H1 (cell line): Measurements from ENCODE around the gene GTF2F2. TPM values are rescaled to one million over a fixed set of nuclear protein-coding genes. Genes with fewer than 3 reads are reported as not detected.

Experiments used
- CTCF ChIA-PET: fragments of 300-600 bp; sonication (Branson Sonifier 250); formaldehyde crosslinking; loops from one replicate; lab custom pipeline; 2021; ENCODE audit not compliant: partially characterized antibody; lab: Charles Lee
- POLR2A ChIA-PET: fragments of 300-600 bp; sonication (Branson Sonifier 250); formaldehyde crosslinking; loops from one replicate; lab custom pipeline; 2021; ENCODE audit warnings: inconsistent platforms; ENCODE audit not compliant: partially characterized antibody; lab: Charles Lee
- DNase-seq, 2 experiments: peaks; one replicate each; pipeline versions ENCODE4 v3.0.0 to v3.0.0-alpha.2; 2010 to 2022; ENCODE audit warnings: low spot score in 2 of 2, low read depth in 1 of 2, mixed read lengths in 1 of 2
- FAIRE-seq: peaks from 2 replicates; lab custom pipeline; 2011; peaks lifted over from hg19 to GRCh38; lab: Jason Lieb, UNC
- H2AFZ ChIP-seq: 2 replicates; pipeline ENCODE4 v1.8.1; 2012; ENCODE audit warnings: low read length, inconsistent platforms
- H2AK5ac ChIP-seq: 2 replicates; pipeline ENCODE4 v1.6.1; 2013; ENCODE audit warnings: low read depth, low read length
- H2BK120ac ChIP-seq: replicated peaks from 2 replicates; pipeline ENCODE3; 2013; ENCODE audit warnings: low read depth, low read length, inconsistent platforms
- H2BK12ac ChIP-seq: 2 replicates; pipeline ENCODE4 v1.6.1; 2013; ENCODE audit warnings: low read depth, low read length
- H2BK15ac ChIP-seq: 2 replicates; pipeline ENCODE4 v1.6.1; 2013; ENCODE audit warnings: low read length
- H2BK20ac ChIP-seq: 2 replicates; pipeline ENCODE4 v1.6.1; 2013; ENCODE audit warnings: low read length
- H2BK5ac ChIP-seq: 2 replicates; pipeline ENCODE4 v1.6.1; 2013; ENCODE audit warnings: low read depth, low read length
- H3K14ac ChIP-seq: 2 replicates; pipeline ENCODE4 v1.6.1; 2013; ENCODE audit warnings: inconsistent platforms; ENCODE audit not compliant: insufficient read length
- H3K18ac ChIP-seq: 2 replicates; pipeline ENCODE4 v1.6.1; 2013; ENCODE audit warnings: low read length; ENCODE audit errors: extremely low read depth
- H3K23ac ChIP-seq: 2 replicates; pipeline ENCODE4 v1.6.1; 2013; ENCODE audit warnings: inconsistent platforms; ENCODE audit not compliant: insufficient read length
- H3K23me2 ChIP-seq: 2 replicates; pipeline ENCODE4 v1.6.1; 2013; ENCODE audit warnings: low read depth, low read length
- H3K27ac ChIP-seq: 2 replicates; pipeline ENCODE4 v1.6.1; 2011; ENCODE audit warnings: low read depth, low read length, inconsistent platforms
- H3K27me3 ChIP-seq, 4 experiments: replicated peaks in 1 of 4; 1 replicate in 1 of 4; 2 replicates in 3 of 4; pipeline versions ENCODE4 v1.6.1 to v1.8.1; 2011 to 2013; ENCODE audit warnings: low read length in 3 of 4, mild to moderate bottlenecking in 3 of 4, inconsistent platforms in 2 of 4, mixed read lengths in 2 of 4, moderate library complexity in 1 of 4; ENCODE audit not compliant: control insufficient read depth in 3 of 4, insufficient read depth in 3 of 4; ENCODE audit errors: extremely low read depth in 1 of 4
- H3K36me3 ChIP-seq, 4 experiments: 2 replicates each; pipeline versions ENCODE4 v1.6.1 to v1.8.1; 2011 to 2013; ENCODE audit warnings: mild to moderate bottlenecking in 4 of 4, low read length in 3 of 4, moderate library complexity in 2 of 4, control low read depth in 1 of 4, inconsistent platforms in 1 of 4; ENCODE audit not compliant: insufficient read depth in 4 of 4, control insufficient read depth in 2 of 4
- H3K4ac ChIP-seq: replicated peaks from 2 replicates; pipeline ENCODE3; 2013; ENCODE audit warnings: low read length, low read depth, mixed read lengths, inconsistent platforms; ENCODE audit not compliant: insufficient read length
- H3K4me1 ChIP-seq, 4 experiments: replicated peaks in 1 of 4; 1 replicate in 1 of 4; 2 replicates in 3 of 4; pipeline versions ENCODE4 v1.6.1 to v1.8.1; 2011 to 2013; ENCODE audit warnings: low read length in 3 of 4, inconsistent platforms in 2 of 4, mixed read lengths in 1 of 4; ENCODE audit not compliant: insufficient read depth in 4 of 4, control insufficient read depth in 3 of 4
- H3K4me2 ChIP-seq, 2 experiments: 2 replicates each; pipeline versions ENCODE4 v1.6.1 to v1.8.1; 2011 to 2013; ENCODE audit warnings: low read depth in 2 of 2, low read length in 2 of 2, control low read depth in 1 of 2, inconsistent platforms in 1 of 2, mild to moderate bottlenecking in 1 of 2; ENCODE audit not compliant: insufficient read depth in 1 of 2
- H3K4me3 ChIP-seq, 4 experiments: fragments of 200-600, 300-600 bp in 1 of 4; sonication (generic), shearing (Covaris generic), sonication (Bioruptor Twin) in 1 of 4; 2 replicates each; pipeline versions ENCODE4 v1.5.1 to v1.8.1; 2011 to 2016; ENCODE audit warnings: low read length in 4 of 4, low read depth in 3 of 4, control low read depth in 2 of 4, inconsistent platforms in 2 of 4, mild to moderate bottlenecking in 2 of 4, mixed read lengths in 1 of 4, moderate library complexity in 1 of 4; ENCODE audit not compliant: insufficient read depth in 2 of 4; ENCODE audit errors: extremely low read depth in 1 of 4
- H3K56ac ChIP-seq: replicated peaks from 2 replicates; pipeline ENCODE3; 2013; ENCODE audit warnings: low read depth, mild to moderate bottlenecking, mixed read lengths, low read length, inconsistent platforms; ENCODE audit not compliant: insufficient read length
- H3K79me1 ChIP-seq: 2 replicates; pipeline ENCODE4 v1.6.1; 2013; ENCODE audit warnings: low read depth, low read length, control low read depth
- H3K79me2 ChIP-seq, 2 experiments: 2 replicates each; pipeline versions ENCODE4 v1.6.1 to v1.8.1; 2012 to 2013; ENCODE audit warnings: low read length in 2 of 2, mild to moderate bottlenecking in 2 of 2, inconsistent platforms in 1 of 2; ENCODE audit not compliant: insufficient read depth in 2 of 2, control insufficient read depth in 1 of 2
- H3K9ac ChIP-seq, 4 experiments: replicated peaks in 1 of 4; 1 replicate in 1 of 4; 2 replicates in 3 of 4; pipeline versions ENCODE4 v1.6.1 to v1.8.1; 2011 to 2013; ENCODE audit warnings: low read depth in 3 of 4, low read length in 3 of 4, control low read depth in 2 of 4, mild to moderate bottlenecking in 2 of 4, moderate library complexity in 2 of 4, inconsistent platforms in 1 of 4; ENCODE audit errors: extremely low read depth in 1 of 4
- H3K9me3 ChIP-seq, 2 experiments: 2 replicates each; pipeline versions ENCODE4 v1.6.1 to v1.8.1; 2012 to 2013; ENCODE audit warnings: mild to moderate bottlenecking in 2 of 2, moderate library complexity in 2 of 2, control low read depth in 1 of 2, inconsistent platforms in 1 of 2, low read depth in 1 of 2, low read length in 1 of 2, mixed read lengths in 1 of 2; ENCODE audit not compliant: insufficient read depth in 2 of 2
- H4K20me1 ChIP-seq, 2 experiments: replicated peaks in 1 of 2; 2 replicates each; pipeline versions ENCODE3 to v1.8.1; 2011 to 2013; ENCODE audit warnings: inconsistent platforms in 2 of 2, low read length in 2 of 2, mild to moderate bottlenecking in 1 of 2; ENCODE audit not compliant: insufficient read depth in 2 of 2, control insufficient read depth in 1 of 2
- H4K5ac ChIP-seq: 2 replicates; pipeline ENCODE4 v1.6.1; 2013; ENCODE audit warnings: low read length, low read depth, mixed read lengths, inconsistent platforms; ENCODE audit not compliant: insufficient read length
- H4K8ac ChIP-seq: 2 replicates; pipeline ENCODE4 v1.8.0; 2013; ENCODE audit warnings: mild to moderate bottlenecking, moderate library complexity, low read length, inconsistent platforms; ENCODE audit not compliant: insufficient read depth; ENCODE audit errors: extremely low read depth
- H4K91ac ChIP-seq: replicated peaks from 2 replicates; pipeline ENCODE3; 2013; ENCODE audit warnings: low read length, mixed read lengths, inconsistent platforms; ENCODE audit not compliant: insufficient read length
- ASH2L ChIP-seq: fragments of 200-600, 300-600 bp; sonication (generic); IDR thresholded peaks from one replicate; pipeline ENCODE4 v1.7.1; 2017; ENCODE audit warnings: low read length
- CEBPB ChIP-seq: IDR thresholded peaks from 2 replicates; pipeline ENCODE4 v1.6.1; 2012; ENCODE audit warnings: low read depth, low read length
- CREB1 ChIP-seq: IDR thresholded peaks from 2 replicates; pipeline ENCODE4 v1.6.1; 2012; ENCODE audit warnings: inconsistent platforms
- JUND ChIP-seq: IDR thresholded peaks from 2 replicates; pipeline ENCODE4 v1.6.1; 2011; ENCODE audit warnings: mild to moderate bottlenecking, improper control_type of control experiment, low read length
- PHF8 ChIP-seq: fragments of 200-600 bp; sonication (generic); conservative IDR thresholded peaks from 2 replicates; pipeline ENCODE4 v1.7.1; 2012; ENCODE audit warnings: low read depth, mild to moderate bottlenecking, inconsistent platforms, low read length, moderate library complexity
- POLR2A ChIP-seq, 2 experiments: IDR thresholded peaks; 1 replicate in 1 of 2; 2 replicates in 1 of 2; pipeline ENCODE4 v1.6.1; 2011; ENCODE audit warnings: low read depth in 2 of 2, low read length in 2 of 2, mild to moderate bottlenecking in 2 of 2; ENCODE audit errors: control extremely low read depth in 1 of 2
- POU5F1 ChIP-seq: IDR thresholded peaks from 2 replicates; pipeline ENCODE4 v1.6.1; 2011; ENCODE audit warnings: low read depth, mild to moderate bottlenecking, low read length, moderate library complexity
- RBBP5 ChIP-seq: IDR thresholded peaks from 2 replicates; pipeline ENCODE4 v1.7.1; 2012; ENCODE audit warnings: low read depth, mild to moderate bottlenecking, inconsistent platforms, low read length, moderate library complexity, borderline replicate concordance
- SP1 ChIP-seq: IDR thresholded peaks from 2 replicates; pipeline ENCODE4 v1.6.1; 2011; ENCODE audit warnings: low read depth, low read length
- SUZ12 ChIP-seq: fragments of 200-600 bp; sonication (generic); IDR thresholded peaks from 2 replicates; pipeline ENCODE4 v1.6.1; 2012; ENCODE audit warnings: mild to moderate bottlenecking, inconsistent platforms, low read length, moderate library complexity, mixed read lengths
- TEAD4 ChIP-seq: IDR thresholded peaks from 2 replicates; pipeline ENCODE4 v1.6.1; 2012; ENCODE audit warnings: low read depth, low read length, inconsistent platforms, mixed read lengths
- WGBS, 2 experiments: shearing (Covaris generic) in 1 of 2; methylation state at CpG; one replicate each; pipeline versions ENCODE4 v1.1.6 to v1.1.7; 2013 to 2015; ENCODE audit warnings: low lambda C conversion rate in 2 of 2, mixed read lengths in 2 of 2, inconsistent platforms in 1 of 2, low coverage in 1 of 2, missing lambda C conversion rate in 1 of 2; ENCODE audit not compliant: insufficient replicate concordance in 2 of 2, insufficient coverage in 1 of 2, insufficient read length in 1 of 2; ENCODE audit errors: extremely low coverage in 1 of 2, missing lambda C conversion rate in 1 of 2; 5-methylcytosine and 5-hydroxymethylcytosine counted together
- polyA plus RNA-seq, 7 experiments: library from polyadenylated mRNA; depleted of rRNA in 3 of 7; stranded (reverse) in 5 of 7; unstranded in 2 of 7; fragments of >200 nt in 5 of 7; fragments of 200-250 nt in 2 of 7; gene quantifications; 1 replicate in 5 of 7; 2 replicates in 1 of 7; 4 replicates in 1 of 7; pipeline versions ENCODE4 v1.2.1 to v1.2.3, GENCODE V29; 2011 to 2013; ENCODE audit warnings: missing spikeins in 2 of 7, mixed read lengths in 2 of 7
- total RNA-seq: library from RNA; stranded (reverse); fragmentation: NEBNext Ultra II Directional; extraction: Animal tissue kit (Norgen Biotek cat#: 25700); gene quantifications from 2 replicates; pipeline ENCODE4 v1.2.1, GENCODE V29; 2021
- TF ChIP-seq, protein P1 (sequence below): IDR thresholded peaks from 2 replicates; pipeline ENCODE4 v1.6.1; 2011; ENCODE audit warnings: low read length, improper control_type of control experiment

GTF2F2 gene
- total and polyA plus RNA-seq, 2 of the 8 experiments (the other 6 are each of a cell fraction or from before 2014, with no cell fraction given) = 10.8 to 31.1 TPM

DNA sequence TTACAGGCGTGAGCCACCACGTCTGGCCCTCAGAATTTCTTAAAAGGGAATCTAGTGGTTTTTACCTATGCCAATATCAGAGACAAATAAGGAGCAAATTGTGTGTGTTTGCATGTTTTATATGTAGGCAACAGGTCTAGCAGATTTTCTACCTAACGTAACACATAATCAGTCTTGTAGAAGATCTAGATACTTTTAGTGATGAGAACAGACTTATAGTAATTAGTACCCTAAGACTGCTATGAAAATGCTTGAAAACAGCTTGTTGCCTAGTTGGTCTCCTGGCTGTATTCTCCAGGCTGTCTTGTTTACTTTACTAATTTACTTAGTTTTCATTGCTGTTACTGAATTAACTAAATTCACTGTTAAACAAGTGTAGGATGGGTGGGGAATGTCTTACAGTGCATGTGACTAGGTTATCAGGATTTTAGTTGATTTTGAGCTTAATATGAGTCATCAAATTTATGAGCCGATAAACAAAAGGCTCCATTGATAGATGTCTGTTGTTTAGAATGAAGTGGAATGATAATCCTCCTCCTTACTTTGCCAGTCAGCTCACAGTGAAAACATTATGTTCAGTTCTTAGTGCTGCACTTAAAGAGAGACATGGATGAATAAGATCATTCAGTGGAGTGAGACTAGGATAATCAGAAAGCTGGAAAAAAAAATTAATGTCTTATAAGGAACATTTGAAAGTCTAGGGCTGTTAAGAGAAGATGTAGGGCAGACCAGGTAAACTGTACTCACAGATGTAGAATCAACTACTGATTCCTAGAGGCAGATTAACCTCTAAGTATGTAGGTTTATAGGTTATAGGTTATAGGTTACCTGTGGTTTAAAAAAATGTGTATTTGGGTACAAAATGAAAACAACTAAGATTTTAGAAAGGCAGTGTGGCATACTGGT is 22.4 kb downstream of the GTF2F2 start:
- Histone ChIP-seq H3K9me3 (no peaks in the 10 kb centered on the region), H3K4me2 (no peak overlapping the region), H3K79me1 (peaks cover 3% of the 10 kb centered on the region; the same call in 1 of the 2 replicates), H3K4ac (no peak overlapping the region), H4K8ac (no peak overlapping the region), H4K91ac (no peak overlapping the region), H2BK5ac (no peak overlapping the region), H3K56ac (no peak overlapping the region), H3K18ac (no peak overlapping the region), H3K23me2 (no peaks in the 10 kb centered on the region), H3K27ac (no peak overlapping the region), H4K20me1 (peaks cover 0 to 4% of the 10 kb centered on the region in 2 experiments), H3K14ac (no peak overlapping the region), H2AK5ac (no peak overlapping the region), H2BK12ac (no peak overlapping the region), H2BK120ac (no peak overlapping the region), H3K79me2 (peaks cover 0 to 67% of the 10 kb centered on the region in 2 experiments; a peak in 3 of 4 replicates), H3K4me1 (peaks cover 0 to 3% (median 0%) of the 10 kb centered on the region in 4 experiments; a peak in 1 of 7 replicates), H3K23ac (no peak overlapping the region), H3K4me3 (no peak overlapping the region), H2BK20ac (no peak overlapping the region), H2AFZ (no peak overlapping the region), H3K36me3 (peaks cover 0 to 13% (median 5%) of the 10 kb centered on the region in 4 experiments; a peak in 4 of 8 replicates), H2BK15ac (no peak overlapping the region), H3K27me3 (no peaks in the 10 kb centered on the region), H4K5ac (no peak overlapping the region), H3K9ac (no peak overlapping the region)
- ChIA-PET POLR2A (no interaction called here), CTCF (interaction anchor here (0.9 to 1.4 kb wide), 4 partner anchors 9 to 138 kb away, joined by 3 to 4 read pairs (median 4); no protein-coding TSS in a partner anchor)
- 94% methylated on average over 4 of the region's 4 CpGs; no CpG with 5 or more reads in 1 of the 2 experiments for WGBS, 2 experiments
- FAIRE-seq (no peak), DNase-seq (no peak)
- TF ChIP-seq JUND (no peak), TEAD4 (no peak), PHF8 (no peak), SUZ12 (no peak), RBBP5 (no peak), CEBPB (no peak), POU5F1 (no peak), ASH2L (no peak), POLR2A (IDR thresholded peaks at IDR 0.05; ENCODE audit: control extremely low read depth in 1 of 2, low read depth in 2 of 2, low read length in 2 of 2) (no peak), SP1 (no peak), CREB1 (no peak)
- TF ChIP-seq, protein P1, sequence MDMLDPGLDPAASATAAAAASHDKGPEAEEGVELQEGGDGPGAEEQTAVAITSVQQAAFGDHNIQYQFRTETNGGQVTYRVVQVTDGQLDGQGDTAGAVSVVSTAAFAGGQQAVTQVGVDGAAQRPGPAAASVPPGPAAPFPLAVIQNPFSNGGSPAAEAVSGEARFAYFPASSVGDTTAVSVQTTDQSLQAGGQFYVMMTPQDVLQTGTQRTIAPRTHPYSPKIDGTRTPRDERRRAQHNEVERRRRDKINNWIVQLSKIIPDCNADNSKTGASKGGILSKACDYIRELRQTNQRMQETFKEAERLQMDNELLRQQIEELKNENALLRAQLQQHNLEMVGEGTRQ = no peak
